T-helper 2 cell treated with Interferon-gamma antibody and Interleukin-4, amounts not matched to agents 100 ng/mL and 5 ng/mL, for 36 hours (primary cell): ENCODE data around the gene DGUOK. TPM values are rescaled to one million over a fixed set of nuclear protein-coding genes. Genes with fewer than 3 reads are reported as not detected.

ENCODE experiments used
- intact Hi-C: fragments of 100-400 bp; cut with micrococcal nuclease; formaldehyde crosslinking; loops from one replicate; pipeline ENCODE4 v1.15.1; 2023
- total RNA-seq: library from RNA; stranded (reverse); gene quantifications from 2 replicates; pipeline ENCODE4 v1.2.3, GENCODE V29; 2022

Gene DGUOK
- total RNA-seq, 1 donor from 2014 or later, result 65.6 TPM

- intact Hi-C loops, result no loop called here
These were observed 18.0 kb downstream of the DGUOK start for GRCh38 chr2:73944714-73945113.

- intact Hi-C loops, result no loop called here
These were observed 19.5 kb downstream of the DGUOK start for GRCh38 chr2:73946215-73946614.

- intact Hi-C loops, result no loop called here
These were observed 20.0 kb downstream of the DGUOK start for GRCh38 chr2:73946666-73947065.

- intact Hi-C loops, result no loop called here
These were observed 20.8 kb downstream of the DGUOK start for GRCh38 chr2:73947412-73948018.

- intact Hi-C loops, result no loop called here
These were observed 23.1 kb downstream of the DGUOK start for GRCh38 chr2:73949802-73950201.

- intact Hi-C loops, result no loop called here
These were observed 26.1 kb downstream of the DGUOK start for GRCh38 chr2:73952499-73953446.

GRCh38 chr2:73956218-73956865 is 29.7 kb downstream of the DGUOK start:
- intact Hi-C loops, result no loop called here

GRCh38 chr2:73961274-73961673 is 34.6 kb downstream of the DGUOK start:
- intact Hi-C loops, result no loop called here

GRCh38 chr2:73961823-73962615 is 35.3 kb downstream of the DGUOK start:
- intact Hi-C loops, result no loop called here

- intact Hi-C loops, result no loop called here
These were observed 36.1 kb downstream of the DGUOK start for GRCh38 chr2:73962798-73963197.

GRCh38 chr2:73963385-73964120 is 36.9 kb downstream of the DGUOK start:
- intact Hi-C loops, result no loop called here

- intact Hi-C loops, result no loop called here
These were observed 37.5 kb downstream of the DGUOK start for GRCh38 chr2:73964223-73964622.

GRCh38 chr2:73965053-73965452 is 38.4 kb downstream of the DGUOK start:
- intact Hi-C loops, result no loop called here

GRCh38 chr2:73968357-73968937 is 41.8 kb downstream of the DGUOK start:
- intact Hi-C loops, result no loop called here

- intact Hi-C loops, result no loop called here
These were observed 42.7 kb downstream of the DGUOK start for GRCh38 chr2:73969356-73969755.

- intact Hi-C loops, result loop anchor here (2.0 kb wide), 1 partner anchor 15 kb away; the partner anchor contains the start of gene TET3
These were observed 43.6 kb downstream of the DGUOK start for GRCh38 chr2:73970141-73970803.

GRCh38 chr2:73970850-73971471 is 44.3 kb downstream of the DGUOK start:
- intact Hi-C loops, result loop anchor here (1.0 to 2.0 kb wide), 2 partner anchors 8 to 14 kb away; partner anchors contain the start of gene TET3

- intact Hi-C loops, result loop anchor here (1.0 to 2.0 kb wide), 2 partner anchors 8 to 13 kb away; partner anchors contain the start of gene TET3
These were observed 45.0 kb downstream of the DGUOK start for GRCh38 chr2:73971722-73972121.

- intact Hi-C loops, result no loop called here
These were observed 46.2 kb downstream of the DGUOK start for GRCh38 chr2:73972846-73973245.
